HFFc6 (cell line): ENCODE data around the gene SENP1. TPM values are rescaled to one million over a fixed set of nuclear protein-coding genes. Genes with fewer than 3 reads are reported as not detected.

Experiments
- DNase-seq: peaks from one replicate; pipeline ENCODE4 v3.0.0-alpha.2; 2018
- H3K27ac Mint-ChIP-seq: 2 replicates; pipeline ENCODE4 v1.8.0; 2020; ENCODE audit warnings: mild to moderate bottlenecking, mixed read lengths
- H3K27me3 Mint-ChIP-seq: 2 replicates; pipeline ENCODE4 v1.8.0; 2021; ENCODE audit warnings: mild to moderate bottlenecking, moderate library complexity, mixed read lengths; ENCODE audit not compliant: insufficient read depth
- H3K36me3 Mint-ChIP-seq: 2 replicates; pipeline ENCODE4 v1.8.0; 2021; ENCODE audit warnings: low read depth, mixed read lengths
- H3K4me1 Mint-ChIP-seq: 2 replicates; pipeline ENCODE4 v1.8.0; 2020; ENCODE audit warnings: low read depth, mixed read lengths
- H3K4me3 Mint-ChIP-seq: 2 replicates; pipeline ENCODE4 v1.8.0; 2020; ENCODE audit warnings: mild to moderate bottlenecking, moderate library complexity, mixed read lengths
- H3K9me3 Mint-ChIP-seq: 2 replicates; pipeline ENCODE4 v1.8.0; 2020; ENCODE audit warnings: mild to moderate bottlenecking, mixed read lengths
- CTCF ChIP-seq: fragments of 200-600 bp; sonication (generic); IDR thresholded peaks from 2 replicates; pipeline ENCODE4 v1.5.0; 2021; ENCODE audit warnings: antibody characterized with exemption, mild to moderate bottlenecking
- total RNA-seq, 6 experiments: library from RNA; stranded (reverse); fragmentation: NEBNext Ultra II Directional; extraction: Animal tissue kit (Norgen Biotek cat#: 25700); gene quantifications; 2 replicates in 1 of 6; 3 replicates in 5 of 6; pipeline ENCODE4 v1.2.3, GENCODE V29; 2021

SENP1 gene
- total RNA-seq, 6 experiments from 2014 or later = 13.3 to 24.7 (median 17.2) TPM

- no peak for DNase-seq
- no peak overlapping the region; the same call in 1 of the 2 replicates for H3K4me3 Mint-ChIP-seq
- no peaks in the 10 kb centered on the region for H3K36me3 Mint-ChIP-seq
- H3K4me1 Mint-ChIP-seq = peaks cover 12% of the 10 kb centered on the region
- H3K9me3 Mint-ChIP-seq = no peaks in the 10 kb centered on the region
- H3K27me3 Mint-ChIP-seq = peaks cover 11% of the 10 kb centered on the region
- no peak overlapping the region for H3K27ac Mint-ChIP-seq
- no peak for TF ChIP-seq CTCF
Measured at GRCh38 chr12:48036818-48037217, 69.1 kb downstream of the SENP1 start.

DNA sequence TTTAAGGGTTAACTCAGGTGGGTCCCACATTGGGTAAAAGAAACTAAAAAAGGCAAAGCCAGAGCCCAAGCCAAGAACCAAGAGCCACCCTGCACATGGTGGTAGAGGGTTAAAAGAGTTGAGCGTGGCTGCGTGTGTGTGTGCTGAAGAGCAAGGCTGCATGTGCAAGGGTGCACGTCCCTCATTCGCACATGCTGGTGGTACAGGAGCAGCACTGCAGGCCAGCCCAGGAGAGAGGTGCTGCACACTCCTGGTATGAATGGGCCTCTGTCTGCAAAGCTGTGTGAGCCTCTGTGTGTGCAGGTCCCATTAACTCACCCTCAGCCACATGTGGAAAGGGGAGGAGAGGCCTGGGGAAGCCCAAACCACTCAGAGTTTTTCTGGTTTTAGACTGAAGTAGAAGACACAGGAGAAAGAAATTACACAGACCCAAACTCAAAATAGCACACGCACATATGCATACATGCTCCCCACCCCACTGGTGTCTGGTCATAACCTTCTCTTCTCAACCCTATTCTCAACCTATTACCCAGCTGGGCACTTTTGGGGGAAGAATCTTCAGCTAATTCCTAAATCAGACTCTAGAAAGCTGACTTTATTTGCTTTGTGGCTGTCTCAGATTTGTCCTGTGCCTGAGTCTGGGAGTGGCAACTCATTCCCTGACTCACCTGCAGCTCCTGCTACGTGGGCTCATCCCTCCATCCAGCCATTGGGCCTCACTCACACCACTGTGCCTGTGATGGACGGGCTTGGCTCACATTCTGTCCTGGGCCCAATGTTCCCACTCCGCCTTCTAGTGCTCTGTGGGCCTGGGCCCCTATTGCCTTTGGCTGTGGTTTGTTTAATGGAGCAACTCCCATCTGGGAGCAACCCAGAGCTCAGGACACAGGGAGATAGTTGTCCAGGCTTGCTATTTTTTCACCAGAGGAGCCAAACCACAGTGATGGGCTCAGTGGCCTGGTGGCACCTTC, 70.8 kb downstream of the SENP1 start:
- TF ChIP-seq CTCF = no peak
- Mint-ChIP-seq H3K27ac (no peak overlapping the region), H3K4me3 (no peak overlapping the region), H3K9me3 (no peaks in the 10 kb centered on the region), H3K27me3 (peaks cover 9% of the 10 kb centered on the region), H3K36me3 (no peaks in the 10 kb centered on the region), H3K4me1 (peaks cover 12% of the 10 kb centered on the region)
- no peak for DNase-seq

DNA sequence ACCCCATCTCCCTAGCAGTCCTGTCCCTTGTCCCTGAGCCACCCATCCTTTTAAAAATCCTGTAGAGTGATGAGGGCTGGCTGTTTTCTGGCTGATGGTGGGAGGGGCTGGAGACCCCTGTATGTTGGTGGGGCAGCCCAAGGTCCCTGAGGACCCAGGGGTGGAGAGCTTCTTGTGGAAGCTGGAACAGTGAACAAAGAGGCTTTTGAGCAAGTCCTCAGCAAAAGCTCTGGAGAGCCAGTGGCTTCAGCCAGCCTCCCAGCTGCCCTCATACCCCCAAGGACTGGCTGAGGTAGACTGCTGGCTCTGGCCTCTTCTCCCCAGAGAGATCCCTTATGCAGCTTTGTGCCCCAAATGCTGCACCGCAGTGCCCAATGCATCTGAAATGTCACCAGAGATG, 72.4 kb downstream of the SENP1 start:
- H3K4me3 Mint-ChIP-seq = no peak overlapping the region
- DNase-seq = no peak
- peaks cover 12% of the 10 kb centered on the region for H3K4me1 Mint-ChIP-seq
- no peaks in the 10 kb centered on the region for H3K9me3 Mint-ChIP-seq
- H3K36me3 Mint-ChIP-seq = no peaks in the 10 kb centered on the region
- no peak overlapping the region for H3K27ac Mint-ChIP-seq
- no peak for TF ChIP-seq CTCF
- peaks cover 18% of the 10 kb centered on the region for H3K27me3 Mint-ChIP-seq

GRCh38 chr12:48032597-48032996, 73.3 kb downstream of the SENP1 start:
- no peaks in the 10 kb centered on the region for H3K9me3 Mint-ChIP-seq
- DNase-seq = no peak
- no peak overlapping the region for H3K27ac Mint-ChIP-seq
- H3K4me1 Mint-ChIP-seq = peaks cover 7% of the 10 kb centered on the region
- peaks cover 22% of the 10 kb centered on the region for H3K27me3 Mint-ChIP-seq
- H3K4me3 Mint-ChIP-seq = no peak overlapping the region
- H3K36me3 Mint-ChIP-seq = no peaks in the 10 kb centered on the region
- TF ChIP-seq CTCF = no peak

DNA sequence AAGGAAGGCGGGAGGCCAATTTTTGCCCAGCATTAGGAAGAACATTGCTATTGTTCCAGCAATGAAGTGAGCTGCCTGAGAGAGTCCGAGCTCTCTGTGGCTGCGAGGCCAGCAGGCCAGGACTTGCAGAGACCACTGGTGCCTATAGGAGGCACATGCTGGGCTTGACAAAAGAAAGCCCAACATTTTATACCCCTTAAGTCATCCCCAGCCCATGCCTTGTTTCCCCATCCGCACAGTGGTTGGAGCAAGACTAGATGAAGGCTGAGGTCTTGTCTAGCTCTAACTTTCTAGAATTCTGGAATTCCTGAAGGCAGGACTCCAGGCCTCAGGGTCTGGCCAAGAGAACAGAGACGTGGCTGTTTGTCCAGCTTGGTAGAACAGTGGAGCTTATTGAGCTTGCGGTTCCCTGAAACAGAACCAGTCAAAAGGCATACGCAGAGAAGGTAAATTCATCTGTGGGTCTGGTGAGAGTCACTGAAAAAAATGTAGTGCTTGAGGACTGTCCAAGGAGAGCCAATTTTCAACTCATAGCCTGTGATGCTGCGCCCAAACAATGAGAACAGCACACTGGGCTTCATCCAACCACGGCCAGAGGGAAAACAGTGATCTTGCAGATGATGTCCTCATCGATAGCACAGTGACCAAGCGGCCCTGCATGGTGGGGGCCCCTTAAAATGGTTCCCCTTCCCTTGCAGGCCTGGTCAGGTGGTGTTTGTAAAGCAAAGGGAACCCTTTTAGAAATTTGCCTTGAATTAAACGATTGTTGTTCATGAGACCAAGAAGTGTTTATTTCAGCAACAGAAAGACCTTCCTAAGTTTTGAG, 74.5 kb downstream of the SENP1 start:
- Mint-ChIP-seq H3K9me3 (no peaks in the 10 kb centered on the region), H3K4me1 (no peaks in the 10 kb centered on the region), H3K27ac (no peak overlapping the region), H3K36me3 (no peaks in the 10 kb centered on the region), H3K4me3 (no peak overlapping the region), H3K27me3 (peaks cover 25% of the 10 kb centered on the region)
- no peak for TF ChIP-seq CTCF
- DNase-seq = no peak
